Fibroblast of gingiva (primary cell): ENCODE data around the gene ZNF10.

Experiments used
- DNase-seq: peaks from one replicate; pipeline ENCODE4 v3.0.0-alpha.2; 2011; ENCODE audit warnings: low read depth

The ZNF10 gene

GRCh38 chr12:133201888-133202287 is 71.5 kb downstream of the ZNF10 start:
- no peak for DNase-seq

DNA sequence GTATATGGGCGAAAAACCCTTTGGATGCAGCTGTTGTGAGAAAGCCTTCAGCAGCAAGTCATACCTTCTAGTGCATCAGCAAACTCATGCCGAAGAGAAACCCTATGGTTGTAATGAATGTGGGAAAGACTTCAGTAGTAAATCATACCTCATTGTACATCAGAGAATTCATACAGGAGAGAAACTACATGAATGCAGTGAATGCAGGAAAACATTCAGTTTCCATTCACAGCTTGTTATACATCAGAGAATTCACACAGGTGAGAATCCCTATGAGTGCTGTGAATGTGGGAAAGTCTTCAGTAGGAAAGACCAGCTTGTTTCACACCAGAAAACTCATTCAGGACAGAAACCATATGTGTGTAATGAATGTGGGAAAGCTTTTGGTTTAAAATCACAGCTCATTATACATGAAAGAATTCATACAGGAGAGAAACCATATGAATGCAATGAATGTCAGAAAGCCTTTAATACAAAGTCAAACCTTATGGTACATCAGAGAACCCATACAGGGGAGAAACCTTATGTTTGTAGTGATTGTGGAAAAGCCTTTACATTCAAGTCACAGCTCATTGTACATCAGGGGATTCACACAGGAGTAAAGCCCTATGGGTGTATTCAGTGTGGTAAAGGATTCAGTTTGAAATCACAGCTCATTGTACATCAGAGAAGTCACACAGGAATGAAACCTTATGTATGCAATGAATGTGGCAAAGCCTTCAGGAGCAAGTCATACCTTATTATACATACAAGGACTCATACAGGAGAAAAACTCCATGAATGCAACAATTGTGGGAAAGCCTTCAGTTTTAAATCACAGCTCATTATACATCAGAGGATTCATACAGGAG is 72.3 kb downstream of the ZNF10 start:
- DNase-seq = no peak

GRCh38 chr12:133203344-133204263 is 73.2 kb downstream of the ZNF10 start:
- DNase-seq = peak; percentile 17

- no peak for DNase-seq
These were observed 73.8 kb downstream of the ZNF10 start for GRCh38 chr12:133204264-133204603.

- no peak for DNase-seq
These were observed 76.0 kb downstream of the ZNF10 start for GRCh38 chr12:133206390-133206789.
